ENCODE results near the gene DGKQ. TPM values are rescaled to one million over a fixed set of nuclear protein-coding genes. Genes with fewer than 3 reads are reported as not detected.

The DGKQ gene
- total RNA-seq, 1 experiment from 2014 or later: 4.2 TPM

DNA sequence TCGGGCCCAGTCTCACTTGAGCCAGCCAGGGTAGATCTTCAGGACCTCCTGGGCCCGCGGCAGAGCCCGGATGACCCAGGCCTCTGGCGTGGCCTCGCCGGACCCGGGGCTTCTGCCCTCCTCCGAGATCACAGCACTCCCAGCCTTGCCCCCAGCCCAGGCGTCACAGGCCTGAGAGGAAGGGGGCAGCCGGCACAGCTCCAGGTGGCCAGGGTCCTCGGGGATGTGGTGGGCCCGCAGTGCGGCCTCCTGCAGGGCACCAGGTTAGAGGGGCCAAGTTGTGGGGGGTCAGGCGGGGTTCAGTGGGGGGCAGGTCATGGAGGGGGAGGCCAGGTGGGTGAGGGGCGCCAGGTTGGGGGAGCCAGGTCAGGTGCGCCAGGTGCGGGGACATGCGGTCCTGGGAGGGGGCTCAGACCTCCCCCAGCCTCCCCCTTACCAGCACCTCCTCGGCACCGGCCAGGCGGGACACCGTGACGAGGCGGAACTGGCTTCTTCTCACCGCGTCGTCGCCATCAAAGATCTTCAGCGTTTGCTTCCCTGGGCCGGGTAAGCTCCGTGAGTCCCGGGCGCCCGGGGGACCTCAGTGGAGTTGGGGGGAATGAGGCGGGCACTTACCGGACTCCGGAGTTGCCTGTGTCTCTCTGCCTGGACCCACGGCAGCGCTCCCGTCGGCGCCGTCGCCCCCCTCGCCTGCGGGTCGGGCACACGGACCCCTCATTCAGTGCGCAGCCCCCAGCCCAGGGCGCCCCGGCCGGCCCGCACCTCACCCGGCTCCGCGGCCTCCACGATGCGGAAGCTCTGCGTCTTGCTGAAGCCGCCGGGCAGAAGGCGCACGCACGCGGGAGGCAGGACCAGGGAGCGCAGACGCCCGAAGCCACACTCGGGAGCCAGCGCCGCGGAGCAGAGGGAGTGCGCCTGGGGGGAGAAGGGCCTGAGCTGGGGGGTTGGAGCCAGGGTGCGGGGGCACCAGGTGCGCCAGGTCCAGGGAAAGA lies 6.0 kb downstream of the DGKQ start:
- Histone ChIP-seq H3K4me3 (no peak overlapping the region), H3K4me1 (replicated peaks) (peaks cover 5% of the 10 kb centered on the region)

DNA sequence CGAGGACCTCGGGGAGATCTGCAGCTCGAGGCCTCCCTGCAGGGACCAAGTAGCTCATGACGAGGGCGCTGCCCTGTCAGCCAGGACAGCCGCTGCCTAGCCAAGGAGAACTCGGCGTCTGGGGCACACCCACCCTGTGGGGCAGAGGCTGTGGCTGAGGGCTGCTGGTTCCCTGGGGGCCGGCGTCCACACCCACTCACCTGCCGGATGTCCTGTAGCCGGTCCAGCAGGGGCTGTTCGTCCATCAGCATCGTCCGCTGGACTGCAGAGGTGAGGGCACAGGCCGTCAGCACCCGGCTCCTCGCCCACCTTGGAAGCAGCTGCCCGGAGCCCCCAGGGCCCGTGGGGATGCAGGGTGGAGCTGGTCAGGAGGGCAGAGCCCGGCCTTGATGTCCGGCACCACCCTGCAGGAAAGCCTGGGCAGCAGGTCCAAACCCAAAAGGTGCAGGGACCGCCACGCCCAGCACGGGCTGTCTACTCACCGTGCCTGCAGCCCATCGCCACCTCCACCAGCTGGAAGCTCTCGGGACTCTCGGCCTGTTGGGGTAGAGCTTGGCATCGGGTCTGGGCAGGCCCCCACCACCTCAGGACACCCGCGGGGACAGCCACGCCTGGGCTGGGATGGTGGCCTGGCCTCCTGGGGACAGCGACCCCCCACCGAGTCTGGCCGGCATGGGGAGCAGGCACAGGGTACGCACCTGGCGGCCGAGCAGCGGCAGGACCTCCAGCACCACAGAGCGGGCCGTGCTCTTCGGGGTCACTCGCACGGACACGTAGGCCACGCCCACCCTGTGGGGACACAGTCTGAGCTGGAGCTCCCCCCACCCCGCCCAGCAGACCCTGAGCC lies 6.9 kb downstream of the DGKQ start:
- Histone ChIP-seq H3K36me3 (peaks cover 3% of the 10 kb centered on the region; the same call in 1 of the 2 replicates), H3K4me1 (replicated peaks) (no peaks in the 10 kb centered on the region), H3K27me3 (replicated peaks) (no peaks in the 10 kb centered on the region), H3K27ac (no peak overlapping the region), H3K9me3 (replicated peaks) (no peaks in the 10 kb centered on the region), H3K4me3 (no peak overlapping the region)
- DNase-seq (ENCODE audit: low read depth in 1 of 2, low spot score in 2 of 2): no peak

More for the DNA sequence above, 6.0 kb downstream of the DGKQ start:
- Histone ChIP-seq H3K27me3 (replicated peaks) (no peaks in the 10 kb centered on the region), H3K27ac (no peak overlapping the region), H3K9me3 (replicated peaks) (no peaks in the 10 kb centered on the region), H3K36me3 (peaks cover 3% of the 10 kb centered on the region; the same call in 1 of the 2 replicates)
- DNase-seq (ENCODE audit: low read depth in 1 of 2, low spot score in 2 of 2): no peak

DNA sequence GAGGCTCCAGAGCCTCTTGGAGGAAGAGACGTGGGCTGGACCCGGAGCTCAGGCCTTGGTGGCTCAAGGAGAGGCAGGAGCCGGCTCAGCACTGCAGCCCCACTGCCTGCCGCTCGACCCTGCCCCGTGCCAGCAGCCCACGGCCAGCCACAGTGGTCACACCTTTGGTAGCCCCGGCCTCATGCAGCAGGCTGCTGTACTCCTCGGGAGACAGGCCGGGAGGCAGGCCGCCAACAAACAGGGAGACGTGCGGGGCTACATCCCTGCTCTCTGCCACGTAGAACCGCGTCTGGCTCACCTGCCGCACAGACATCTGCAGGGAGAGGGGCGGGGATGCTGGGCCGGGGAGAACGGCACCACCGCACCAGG lies 7.6 kb downstream of the DGKQ start:
- no peak for DNase-seq (ENCODE audit: low read depth in 1 of 2, low spot score in 2 of 2)
- Histone ChIP-seq H3K9me3 (replicated peaks) (no peaks in the 10 kb centered on the region), H3K4me1 (replicated peaks) (no peaks in the 10 kb centered on the region), H3K4me3 (no peak overlapping the region), H3K27me3 (replicated peaks) (no peaks in the 10 kb centered on the region), H3K27ac (no peak overlapping the region), H3K36me3 (peaks cover 3% of the 10 kb centered on the region; the same call in 1 of the 2 replicates)

DNA sequence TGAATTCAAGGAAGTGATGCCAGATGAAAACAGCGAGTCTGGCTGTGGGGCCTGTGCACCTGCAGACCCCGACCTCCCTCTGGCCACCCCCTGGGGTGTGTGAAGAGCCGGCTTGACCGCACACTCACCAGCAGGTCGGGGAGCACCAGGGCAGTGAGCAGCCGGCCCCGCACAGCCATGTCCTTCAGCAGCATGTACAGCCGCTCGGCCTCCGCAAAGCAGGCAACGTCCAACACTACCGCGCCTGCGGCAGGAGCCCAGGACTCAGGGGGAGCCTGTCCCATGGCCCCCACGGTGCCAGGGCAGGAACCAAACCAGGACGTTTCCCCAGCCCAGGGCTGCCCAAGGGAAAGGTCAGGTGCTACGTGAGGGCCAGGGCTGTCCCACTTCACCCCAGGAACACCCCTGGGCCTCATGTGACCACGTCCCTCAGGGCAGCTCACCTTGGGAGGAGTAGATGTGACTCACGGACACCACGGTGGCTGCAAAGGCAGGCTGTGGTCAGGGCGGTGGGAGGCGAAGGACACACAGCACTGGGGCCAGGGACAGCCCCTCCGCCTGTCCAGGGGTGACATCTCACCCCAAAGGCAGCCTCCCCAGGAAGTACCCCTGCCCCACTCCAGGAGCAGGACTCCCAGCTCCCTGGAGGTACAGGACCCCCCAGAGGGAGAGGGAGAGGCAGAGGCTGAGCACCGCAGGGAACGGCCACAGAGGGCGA lies 8.2 kb downstream of the DGKQ start:
- peaks cover 3% of the 10 kb centered on the region; the same call in 1 of the 2 replicates for H3K36me3 ChIP-seq
- H3K9me3 ChIP-seq (replicated peaks): no peaks in the 10 kb centered on the region

DNA sequence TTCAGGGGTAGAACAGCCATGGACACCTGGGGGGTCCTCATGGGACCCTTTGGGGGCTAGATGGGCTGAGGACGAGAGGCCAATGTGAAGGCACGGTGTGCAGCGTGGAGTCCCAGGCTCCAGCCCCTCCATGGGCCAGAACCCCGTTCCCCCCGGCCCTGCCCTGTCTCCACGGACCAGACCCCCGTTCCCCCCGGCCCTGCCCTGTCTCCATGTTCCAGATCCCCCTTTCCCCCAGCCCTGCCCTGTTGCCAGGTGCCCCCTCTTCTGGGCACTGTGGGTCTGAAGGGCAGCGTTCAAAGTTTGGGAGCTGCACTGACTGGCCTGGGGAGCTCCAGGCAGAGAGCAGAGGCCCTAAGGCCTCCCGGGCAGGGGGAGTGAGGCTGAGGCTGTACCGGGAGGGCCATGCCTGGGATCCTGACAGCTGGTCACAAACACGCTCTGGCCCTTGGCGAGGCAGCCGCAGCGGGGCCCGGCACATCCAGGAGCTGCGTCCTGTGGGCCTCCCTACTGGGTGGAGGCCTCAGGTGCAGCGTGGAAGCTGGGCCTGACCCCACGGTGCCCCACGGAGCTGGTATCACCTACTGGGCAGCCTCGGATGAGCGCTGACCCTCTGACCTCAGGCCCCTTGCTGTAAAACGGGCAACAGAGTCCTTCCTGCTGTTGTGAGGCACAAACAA lies 8.9 kb downstream of the DGKQ start:
- Histone ChIP-seq H3K27me3 (replicated peaks) (no peaks in the 10 kb centered on the region), H3K9me3 (replicated peaks) (no peaks in the 10 kb centered on the region), H3K4me1 (replicated peaks) (no peaks in the 10 kb centered on the region), H3K4me3 (no peak overlapping the region), H3K27ac (no peak overlapping the region), H3K36me3 (peaks cover 3% of the 10 kb centered on the region; the same call in 1 of the 2 replicates)
- no peak for DNase-seq (ENCODE audit: low read depth in 1 of 2, low spot score in 2 of 2)

More for the DNA sequence above, 8.2 kb downstream of the DGKQ start:
- Histone ChIP-seq H3K27ac (no peak overlapping the region), H3K4me3 (no peak overlapping the region), H3K4me1 (replicated peaks) (no peaks in the 10 kb centered on the region), H3K27me3 (replicated peaks) (no peaks in the 10 kb centered on the region)
- DNase-seq (ENCODE audit: low read depth in 1 of 2, low spot score in 2 of 2): peak in 1 of 2 experiments; percentile 19

DNA sequence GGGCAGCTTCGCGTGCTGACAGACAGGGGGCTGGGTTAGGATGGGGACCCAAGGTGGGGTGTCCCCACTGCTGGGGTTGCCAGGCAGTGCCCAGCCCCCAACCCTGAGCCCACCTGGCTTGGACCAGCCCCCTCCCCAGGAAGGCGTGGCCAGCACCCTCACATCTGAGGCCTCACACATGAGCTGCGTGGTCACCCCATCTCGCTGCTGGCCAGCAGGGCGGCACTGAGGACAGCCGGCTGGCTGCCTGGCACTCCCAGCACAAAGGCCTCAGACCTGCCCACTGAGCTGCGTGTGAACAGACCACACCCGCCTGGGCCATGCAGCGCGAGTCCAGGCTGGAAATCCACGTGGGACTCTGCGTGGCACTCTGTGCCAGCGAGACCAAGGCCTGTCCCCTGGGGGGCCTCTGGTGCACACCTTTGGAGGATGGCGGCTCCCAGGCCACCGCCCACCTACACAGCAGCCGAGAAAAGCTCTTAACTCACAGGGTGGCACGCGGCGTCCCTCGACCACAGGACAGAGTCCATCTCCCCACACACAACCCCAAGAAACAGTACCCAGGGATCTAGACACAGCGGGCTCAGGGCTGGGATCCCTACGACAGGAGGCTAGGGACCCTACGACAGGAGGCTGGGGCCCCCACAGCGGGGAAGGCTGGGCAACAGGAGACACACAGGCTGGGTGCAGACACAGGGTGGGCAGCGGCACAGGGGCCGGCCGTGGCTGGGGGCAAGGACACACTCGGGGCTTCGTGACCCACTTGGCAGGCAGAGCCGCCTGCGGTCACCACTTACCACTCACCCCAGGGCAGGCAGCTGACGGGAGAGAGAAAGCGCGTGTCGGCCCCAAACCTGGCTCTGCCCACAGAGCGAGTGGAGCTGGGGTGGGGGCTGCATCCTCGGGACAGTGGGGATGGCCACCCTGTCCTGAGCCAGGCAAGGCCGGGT lies 9.8 kb downstream of the DGKQ start:
- Histone ChIP-seq H3K27ac (no peak overlapping the region), H3K36me3 (peaks cover 3% of the 10 kb centered on the region; the same call in 1 of the 2 replicates), H3K9me3 (replicated peaks) (no peaks in the 10 kb centered on the region), H3K4me1 (replicated peaks) (no peaks in the 10 kb centered on the region), H3K4me3 (no peak overlapping the region), H3K27me3 (replicated peaks) (no peaks in the 10 kb centered on the region)
- DNase-seq (ENCODE audit: low read depth in 1 of 2, low spot score in 2 of 2): peak in 1 of 2 experiments; percentile 28

DNA sequence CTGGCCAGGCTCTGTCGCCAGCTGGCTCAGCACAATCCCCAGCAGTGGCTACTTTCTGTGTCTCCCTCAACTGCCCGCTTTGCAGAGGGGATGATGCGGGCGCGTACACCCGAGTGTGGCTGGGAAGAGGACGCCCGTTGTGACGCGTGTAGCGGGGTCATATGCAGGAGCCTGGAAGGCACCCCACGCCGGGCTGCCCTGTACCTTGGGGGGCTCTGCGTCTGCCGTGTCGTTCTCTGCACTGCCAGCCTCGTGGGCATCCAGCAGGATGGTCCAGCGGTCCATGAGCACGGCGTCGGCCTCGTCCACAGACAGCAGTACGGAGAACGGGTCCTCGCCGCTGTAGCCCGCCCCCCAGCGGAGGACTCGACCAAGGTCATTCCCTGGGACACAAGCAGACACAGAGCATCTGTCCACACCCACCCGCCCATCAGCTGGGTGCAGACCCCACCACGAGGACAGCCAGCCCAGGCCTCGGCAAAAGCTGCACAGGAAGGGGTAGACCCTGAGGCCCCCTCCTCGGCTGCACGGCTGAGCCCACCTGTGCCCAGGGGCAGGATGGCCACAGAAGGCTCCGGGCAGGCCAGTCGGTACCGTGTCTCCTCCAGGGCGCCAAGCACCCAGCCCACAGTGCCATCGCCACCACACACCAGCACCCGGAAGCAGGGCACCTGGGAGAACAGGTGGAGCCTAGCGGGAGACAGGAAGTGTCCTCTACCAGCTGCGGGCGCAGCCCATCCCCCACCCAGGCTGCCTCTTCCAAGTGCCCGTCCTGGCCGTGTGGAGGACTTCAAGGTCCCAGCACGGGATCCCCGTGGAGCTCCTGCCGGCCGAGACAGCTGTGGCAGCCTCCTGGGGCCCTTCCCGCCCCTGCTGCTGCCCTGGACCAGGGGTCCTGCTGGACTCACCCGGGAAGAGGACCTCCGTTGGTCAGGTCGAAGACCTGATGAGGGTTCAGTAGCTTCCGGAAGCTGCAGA lies 10.8 kb downstream of the DGKQ start:
- Histone ChIP-seq H3K27me3 (replicated peaks) (no peaks in the 10 kb centered on the region), H3K4me1 (replicated peaks) (no peaks in the 10 kb centered on the region), H3K36me3 (peaks cover 3% of the 10 kb centered on the region; the same call in 1 of the 2 replicates), H3K27ac (no peak overlapping the region), H3K9me3 (replicated peaks) (no peaks in the 10 kb centered on the region), H3K4me3 (no peak overlapping the region)
- DNase-seq (ENCODE audit: low read depth in 1 of 2, low spot score in 2 of 2): no peak

DNA sequence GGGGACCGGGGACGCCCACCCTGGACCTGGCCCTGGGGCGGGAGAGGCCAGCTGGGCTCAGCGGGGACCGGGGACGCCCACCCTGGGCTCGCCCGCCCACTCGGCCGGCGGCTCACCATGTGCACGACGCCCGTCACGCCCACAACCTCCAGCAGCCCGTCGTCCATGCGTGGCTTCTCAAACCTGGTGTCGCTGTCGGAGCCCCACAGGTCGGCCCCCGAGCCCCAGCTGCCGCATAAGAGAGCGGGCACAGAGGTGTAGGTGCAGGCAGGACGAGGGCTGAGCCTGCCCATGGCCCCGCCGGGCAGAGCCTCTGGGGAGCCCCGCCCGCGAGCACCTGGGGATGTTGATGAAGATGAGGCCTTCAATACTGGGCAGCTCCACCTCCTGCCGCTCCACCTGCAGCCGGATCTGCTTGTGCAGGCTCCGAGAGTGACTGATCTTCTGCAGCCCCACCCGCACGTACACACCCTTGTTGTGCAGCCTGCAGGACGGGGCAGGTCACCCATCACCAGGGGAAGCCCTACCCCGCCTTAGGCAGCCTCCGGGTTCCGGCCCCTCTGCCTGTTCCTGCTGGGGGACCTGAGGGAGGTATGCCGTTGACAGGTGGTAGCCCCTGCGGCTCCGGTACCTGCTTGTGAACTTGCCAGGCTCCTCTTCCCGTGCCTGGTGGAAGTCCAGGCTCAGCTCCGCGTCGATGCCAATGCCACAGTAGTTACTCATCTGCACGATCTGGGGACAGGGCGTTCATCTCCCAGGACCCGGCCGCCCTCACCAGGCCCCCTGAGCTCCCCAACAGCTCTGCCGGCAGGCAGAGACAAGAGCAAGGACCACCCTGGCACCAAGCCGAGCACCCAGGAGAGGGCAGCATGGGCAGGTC lies 11.8 kb downstream of the DGKQ start:
- Histone ChIP-seq H3K4me3 (no peak overlapping the region), H3K27ac (no peak overlapping the region), H3K4me1 (replicated peaks) (no peaks in the 10 kb centered on the region), H3K36me3 (peaks cover 3% of the 10 kb centered on the region; the same call in 1 of the 2 replicates), H3K9me3 (replicated peaks) (no peaks in the 10 kb centered on the region), H3K27me3 (replicated peaks) (no peaks in the 10 kb centered on the region)
- no peak for DNase-seq (ENCODE audit: low read depth in 1 of 2, low spot score in 2 of 2)

DNA sequence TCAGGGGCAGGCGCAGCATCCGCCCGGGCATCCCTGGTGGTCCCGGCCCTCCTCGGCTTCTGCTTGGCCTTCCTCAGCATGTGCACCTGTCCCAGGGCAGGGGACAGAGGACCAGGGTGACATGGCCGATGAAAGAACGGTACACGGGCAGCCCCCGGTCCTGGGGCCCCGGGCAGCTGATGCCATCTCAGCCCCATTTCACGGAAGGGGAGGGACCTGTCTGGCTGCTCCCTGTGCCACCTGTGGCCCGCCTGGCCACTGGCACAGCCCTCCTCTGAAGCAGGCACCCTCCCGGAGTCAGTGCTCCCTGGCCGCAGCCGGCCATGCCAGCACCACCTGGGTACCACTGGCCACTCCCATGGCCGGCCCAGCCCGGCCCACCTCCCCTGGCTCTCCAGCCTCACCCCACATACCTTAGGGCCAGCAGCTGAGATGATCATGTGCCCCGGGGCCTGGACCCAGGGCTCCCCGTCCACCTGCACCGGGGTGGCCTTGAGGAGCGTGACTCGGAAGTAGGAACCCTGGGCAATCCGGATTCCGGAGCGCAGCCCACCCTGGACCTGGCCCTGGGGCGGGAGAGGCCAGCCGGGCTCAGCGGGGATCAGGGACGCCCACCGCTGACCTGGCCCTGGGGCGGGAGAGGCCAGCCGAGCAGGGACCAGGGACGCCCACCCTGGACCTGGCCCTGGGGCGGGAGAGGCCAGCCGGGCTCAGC lies 12.6 kb downstream of the DGKQ start:
- Histone ChIP-seq H3K4me3 (no peak overlapping the region), H3K36me3 (peaks cover 3% of the 10 kb centered on the region; the same call in 1 of the 2 replicates), H3K4me1 (replicated peaks) (no peaks in the 10 kb centered on the region), H3K27ac (no peak overlapping the region), H3K9me3 (replicated peaks) (no peaks in the 10 kb centered on the region), H3K27me3 (replicated peaks) (no peaks in the 10 kb centered on the region)
- no peak for DNase-seq (ENCODE audit: low read depth in 1 of 2, low spot score in 2 of 2)

DNA sequence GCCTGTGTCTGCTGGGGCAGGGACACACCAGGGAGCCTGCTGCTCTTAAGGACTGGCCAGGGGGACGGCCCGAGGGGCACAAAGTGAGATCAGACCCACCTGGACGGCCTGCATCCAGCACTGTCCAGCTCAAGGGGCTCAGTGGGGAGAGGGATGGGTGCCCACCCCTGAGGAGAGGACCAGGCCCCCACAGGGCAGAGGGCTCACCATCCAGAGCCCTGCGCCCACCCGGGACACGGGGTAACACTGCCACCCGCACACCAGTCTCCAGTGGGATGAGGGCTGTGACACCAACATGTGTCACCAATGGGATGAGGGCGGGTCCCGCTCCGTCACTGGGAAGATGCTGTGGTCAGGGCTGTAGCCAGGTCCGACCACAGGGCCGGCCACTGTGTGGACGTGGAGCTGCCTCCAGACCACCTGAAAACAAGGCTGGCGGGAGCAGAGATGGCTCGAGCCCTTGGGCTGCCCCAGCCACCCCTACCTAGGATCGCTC lies 13.2 kb downstream of the DGKQ start:
- Histone ChIP-seq H3K4me1 (replicated peaks) (no peaks in the 10 kb centered on the region), H3K9me3 (replicated peaks) (no peaks in the 10 kb centered on the region), H3K36me3 (peaks cover 3% of the 10 kb centered on the region; the same call in 1 of the 2 replicates), H3K27me3 (replicated peaks) (no peaks in the 10 kb centered on the region), H3K4me3 (no peak overlapping the region), H3K27ac (no peak overlapping the region)
- no peak for DNase-seq (ENCODE audit: low read depth in 1 of 2, low spot score in 2 of 2)

Measured in SJSA1 (cell line).